IPS-11a (cell line): ENCODE results near the gene ZNF385C.
"Not testable (repeated sequence)": the region's sequence is repeated elsewhere in the genome, so short reads cannot be mapped to it uniquely, and the experiment has no call there.

Source experiments
- H3K4me3 ChIP-seq: one replicate; pipeline ENCODE4 v1.5.1; 2013; ENCODE audit warnings: low read depth, low read length, control low read depth

ZNF385C gene

DNA sequence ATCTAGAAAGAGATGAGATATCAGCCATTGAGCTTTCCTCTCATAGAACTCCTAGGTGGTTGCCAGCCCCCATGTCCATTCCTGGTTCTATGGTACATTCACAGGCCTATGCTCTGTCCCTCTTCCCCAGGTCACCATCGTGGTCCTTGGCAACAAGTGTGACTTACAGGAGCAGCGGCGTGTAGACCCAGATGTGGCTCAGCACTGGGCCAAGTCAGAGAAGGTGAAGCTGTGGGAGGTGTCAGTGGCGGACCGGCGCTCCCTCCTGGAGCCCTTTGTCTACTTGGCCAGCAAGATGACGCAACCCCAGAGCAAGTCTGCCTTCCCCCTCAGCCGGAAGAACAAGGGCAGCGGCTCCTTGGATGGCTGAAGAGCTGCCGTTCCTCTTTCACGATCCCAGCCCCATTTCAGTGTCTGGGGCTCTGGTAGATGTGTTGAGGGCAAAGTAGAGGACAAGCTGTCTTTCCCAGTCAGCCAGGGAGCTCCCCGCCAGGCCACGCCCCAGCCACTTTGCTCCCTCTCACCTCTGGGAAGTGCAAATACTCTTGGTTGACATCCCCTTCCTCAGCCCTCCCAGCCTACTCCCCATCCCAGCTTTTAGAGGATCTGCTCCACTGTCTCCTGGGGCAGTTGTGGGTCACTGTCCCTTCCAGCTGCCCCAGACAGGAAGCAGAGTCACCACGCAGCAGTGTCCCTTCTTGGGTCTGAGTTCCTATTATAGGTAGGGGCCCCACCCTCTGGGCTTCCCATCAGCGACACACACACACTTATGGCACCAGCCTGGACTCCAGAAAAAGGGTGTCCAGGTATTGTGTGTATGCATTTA, 74.5 kb downstream of the ZNF385C start:
- no peak overlapping the region for H3K4me3 ChIP-seq

DNA sequence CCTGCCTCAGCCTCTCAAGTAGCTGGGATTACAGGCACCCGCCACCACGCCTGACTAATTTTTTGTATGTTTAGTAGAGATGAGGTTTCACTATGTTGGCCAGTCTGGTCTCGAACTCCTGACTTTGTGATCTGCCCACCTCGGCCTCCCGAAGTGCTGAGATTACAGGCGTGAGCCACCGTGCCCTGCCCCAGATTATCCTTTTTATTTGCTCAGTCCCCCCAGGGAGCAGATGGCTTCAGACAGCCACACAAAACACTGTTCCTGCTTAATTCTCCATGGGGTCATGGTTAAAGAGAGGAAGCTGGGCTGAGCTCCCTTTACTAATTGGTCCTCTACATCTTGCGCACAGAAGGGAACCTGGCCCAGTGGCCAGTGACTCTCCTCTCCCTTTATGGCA, 77.4 kb downstream of the ZNF385C start:
- H3K4me3 ChIP-seq = peak overlapping the region; percentile 86

DNA sequence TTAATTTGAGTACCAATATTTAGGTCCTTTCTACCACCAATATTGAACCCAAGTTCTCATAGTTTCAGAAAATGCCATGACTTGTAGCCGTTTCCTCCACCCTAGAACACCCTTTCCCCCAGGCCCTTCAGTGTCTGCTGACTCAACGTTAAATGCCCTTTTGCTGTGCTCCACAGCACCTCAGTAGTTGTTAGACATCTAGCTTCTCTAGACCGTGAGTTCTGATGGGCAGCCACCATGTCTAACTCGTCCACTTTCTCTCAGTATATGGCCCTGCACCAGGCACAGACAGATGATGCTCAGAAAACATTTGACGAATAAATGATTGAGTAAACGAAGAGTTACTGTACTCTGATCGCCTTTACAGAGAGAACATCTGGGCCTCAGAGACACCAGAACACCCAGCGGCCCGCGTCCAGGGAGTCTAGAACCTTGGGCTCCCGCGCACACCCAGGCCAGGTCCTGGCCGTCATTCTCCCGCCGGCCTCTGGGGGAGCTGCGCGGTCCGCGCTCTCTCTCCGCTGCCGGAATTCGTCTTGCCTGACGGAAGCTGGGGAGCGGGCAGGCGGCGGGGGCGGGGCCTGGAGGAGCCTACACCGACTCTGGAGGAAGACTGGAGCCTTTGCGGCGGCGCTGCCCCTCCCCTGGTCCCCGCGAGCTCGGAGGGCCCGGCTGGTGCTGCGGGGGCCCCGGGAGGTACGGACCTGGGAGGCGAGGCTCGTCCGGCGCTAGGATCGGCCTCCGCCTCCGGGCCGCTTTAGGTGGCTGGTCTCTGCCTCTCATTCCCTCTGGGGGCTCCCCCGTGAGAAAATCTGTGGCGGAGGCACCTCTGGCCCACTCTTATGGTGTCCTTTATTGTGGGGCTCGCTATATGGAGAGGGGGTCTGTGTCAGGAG, 78.5 kb downstream of the ZNF385C start, which contains the start of gene NKIRAS2:
Gene NKIRAS2, plus strand, starts transcription at position 582 of the 896 bp plus-strand sequence. CDS start 1,488 bp downstream, outside the sequence.
- peak within 1 kb of the TSS; percentile 86 for H3K4me3 ChIP-seq

DNA sequence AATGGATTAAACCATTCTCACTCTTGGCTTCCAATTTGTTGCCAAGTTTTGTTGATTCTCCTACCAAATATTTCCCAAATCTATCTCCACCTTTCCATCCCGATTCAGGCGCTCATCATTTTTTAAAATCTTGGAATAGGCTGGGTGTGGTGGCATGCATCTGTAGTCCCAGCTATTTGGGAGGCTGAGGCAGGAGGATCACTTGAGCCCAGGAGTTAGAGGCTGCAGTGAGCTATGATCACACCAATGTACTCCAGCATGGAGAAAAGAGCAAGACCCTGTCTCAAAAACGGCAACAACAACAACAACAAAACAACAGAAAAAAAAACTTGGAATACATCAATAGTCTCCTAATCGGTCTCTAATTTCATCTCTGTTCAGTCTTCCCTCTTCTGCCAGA, 79.3 kb downstream of the ZNF385C start:
- H3K4me3 ChIP-seq = no peak overlapping the region

DNA sequence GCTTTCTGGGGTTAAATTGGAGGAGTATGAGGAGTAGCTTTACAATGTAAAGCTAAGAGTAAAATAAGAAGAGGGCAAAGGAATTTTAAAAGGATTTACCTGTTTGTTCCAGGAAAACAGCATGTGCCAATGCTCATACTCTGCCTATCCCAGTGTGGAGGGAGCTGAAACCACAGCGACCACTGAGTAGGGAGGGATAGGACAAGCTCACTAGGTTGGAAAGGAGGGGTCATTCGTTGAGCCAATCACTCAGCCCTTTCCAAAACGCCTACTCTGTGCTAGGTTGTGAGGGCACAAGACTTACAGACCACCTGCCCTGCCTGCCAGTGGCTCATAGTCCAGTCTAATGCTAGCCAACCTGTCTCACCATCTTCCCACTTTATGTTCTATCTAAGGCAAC, 79.9 kb downstream of the ZNF385C start:
- peak overlapping the region; percentile 97 for H3K4me3 ChIP-seq

DNA sequence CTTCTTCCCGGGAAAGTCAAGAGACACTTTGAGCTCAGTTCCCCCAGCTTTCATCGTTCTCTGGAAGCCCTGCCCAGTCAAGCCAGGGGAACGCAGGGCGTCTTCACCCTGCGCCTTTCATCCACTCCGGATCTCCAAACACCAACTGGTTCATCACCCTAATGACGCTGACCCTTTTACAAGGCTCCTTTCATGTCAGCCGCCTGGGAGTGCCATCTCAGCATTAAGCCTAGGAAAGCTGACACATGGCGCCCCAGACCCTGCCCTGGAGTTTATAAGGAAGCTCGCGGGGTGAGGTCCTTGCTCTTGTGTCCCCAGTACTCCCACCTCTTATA, 80.4 kb downstream of the ZNF385C start:
- peak overlapping the region; percentile 97 for H3K4me3 ChIP-seq

DNA sequence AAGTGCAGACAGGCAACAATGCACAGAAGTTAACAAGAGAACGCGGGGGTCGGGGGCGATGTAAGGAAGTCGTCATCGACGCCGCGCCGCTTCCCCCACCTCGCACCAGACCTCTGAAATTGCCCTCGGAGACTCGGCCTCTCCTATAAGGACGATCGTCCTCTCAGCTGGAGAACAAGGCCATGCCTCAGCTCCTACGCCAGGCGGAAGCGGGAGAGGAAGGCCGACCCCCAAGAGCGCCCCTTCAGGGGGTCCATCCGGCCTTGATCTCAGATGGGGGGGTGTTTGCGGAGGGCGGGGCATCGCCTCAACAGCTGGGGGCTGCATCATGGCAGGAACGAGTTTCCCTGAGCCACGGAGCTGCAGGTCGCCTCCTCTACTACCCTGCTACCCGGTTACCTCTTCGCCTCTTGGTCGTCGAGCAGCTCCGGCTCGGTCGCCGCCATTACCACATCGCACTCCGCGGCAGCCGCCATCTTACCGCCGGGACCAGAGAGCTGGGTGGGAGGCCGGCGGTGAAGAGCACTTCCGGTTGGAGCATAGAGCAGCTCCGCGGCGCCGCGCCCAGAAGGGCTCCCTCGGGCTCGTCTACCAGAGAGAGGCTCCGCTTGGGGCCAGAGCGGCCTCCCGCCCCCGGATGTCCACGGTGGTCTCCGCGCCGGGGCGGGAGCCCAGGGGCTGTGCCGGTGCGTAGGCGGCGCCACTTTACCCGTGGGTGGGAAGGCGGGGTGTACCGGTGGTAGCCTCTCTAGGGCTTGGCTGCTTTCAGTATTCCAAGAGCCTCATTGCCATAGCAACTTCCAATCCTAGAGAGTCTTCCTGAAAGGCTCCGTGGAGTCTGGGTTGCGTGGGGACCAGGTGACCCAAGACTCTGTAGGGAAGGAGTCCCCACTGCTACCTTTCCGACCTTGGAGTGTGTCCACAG, 81.1 kb downstream of the ZNF385C start, which contains the start of gene DNAJC7:
Gene DNAJC7, minus strand, starts transcription at position 499 of the 925 bp plus-strand sequence. Its CDS starts 23 bp downstream, at position 476.
- peak within 1 kb of the TSS; percentile 97 for H3K4me3 ChIP-seq

DNA sequence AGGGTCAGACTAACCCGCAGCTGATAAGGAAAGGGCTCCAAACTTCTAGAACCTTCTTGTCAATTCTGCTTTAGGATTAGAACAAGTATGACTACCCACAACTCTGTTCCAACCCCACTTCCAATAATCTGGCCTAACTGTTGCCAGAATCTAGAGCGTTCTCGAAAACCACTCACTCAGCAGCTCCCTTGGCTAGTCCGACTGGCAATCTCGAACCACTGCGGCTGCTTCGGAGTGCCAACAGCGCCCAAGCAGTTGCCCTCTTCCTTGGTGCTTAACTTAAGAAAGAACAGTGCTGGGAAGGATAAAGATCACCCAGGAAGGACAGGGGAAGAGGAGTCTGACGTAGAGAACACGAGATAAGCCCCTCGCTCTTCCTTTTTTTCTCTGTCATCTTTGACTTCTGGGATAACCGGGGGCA, 81.9 kb downstream of the ZNF385C start:
- peak overlapping the region; percentile 97 for H3K4me3 ChIP-seq

DNA sequence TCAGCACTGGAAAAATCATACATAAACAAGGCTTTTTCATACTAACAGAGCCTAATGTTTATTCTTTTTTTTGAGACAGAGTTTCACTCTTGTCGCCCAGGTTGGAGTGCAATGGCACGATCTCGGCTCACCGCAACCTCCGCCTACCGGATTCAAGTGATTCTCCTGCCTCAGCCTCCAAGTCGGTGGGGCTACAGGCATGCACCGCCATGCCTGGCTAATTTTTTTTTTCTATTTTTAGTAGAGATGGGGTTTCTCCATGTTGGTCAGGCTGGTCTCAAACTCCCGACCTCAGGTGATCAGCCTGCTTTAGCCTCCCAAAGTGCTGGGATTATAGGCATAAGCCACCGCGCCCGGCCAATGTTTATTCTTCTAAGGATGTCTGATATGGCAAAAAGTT, 84.5 kb downstream of the ZNF385C start:
- not testable (repeated sequence) for H3K4me3 ChIP-seq

DNA sequence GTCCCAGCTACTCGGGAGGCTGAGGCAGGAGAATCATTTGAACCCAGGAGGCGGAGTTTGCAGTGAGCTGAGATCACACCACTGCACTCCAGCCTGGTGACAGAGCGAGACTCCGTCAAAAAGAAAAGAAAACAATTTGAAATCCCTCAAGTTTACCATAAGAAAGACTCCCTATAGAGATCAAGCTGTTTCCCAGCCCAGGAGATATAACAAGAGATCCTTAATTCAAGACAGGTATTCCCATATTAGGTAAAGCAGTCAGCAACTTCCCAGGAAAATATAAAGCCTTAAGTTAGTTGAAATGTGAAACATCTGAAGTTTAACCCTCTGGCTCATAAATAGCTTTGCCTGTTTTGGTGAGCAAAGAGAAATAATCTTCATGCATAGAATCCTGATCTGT, 85.9 kb downstream of the ZNF385C start:
- H3K4me3 ChIP-seq = not testable (repeated sequence)

DNA sequence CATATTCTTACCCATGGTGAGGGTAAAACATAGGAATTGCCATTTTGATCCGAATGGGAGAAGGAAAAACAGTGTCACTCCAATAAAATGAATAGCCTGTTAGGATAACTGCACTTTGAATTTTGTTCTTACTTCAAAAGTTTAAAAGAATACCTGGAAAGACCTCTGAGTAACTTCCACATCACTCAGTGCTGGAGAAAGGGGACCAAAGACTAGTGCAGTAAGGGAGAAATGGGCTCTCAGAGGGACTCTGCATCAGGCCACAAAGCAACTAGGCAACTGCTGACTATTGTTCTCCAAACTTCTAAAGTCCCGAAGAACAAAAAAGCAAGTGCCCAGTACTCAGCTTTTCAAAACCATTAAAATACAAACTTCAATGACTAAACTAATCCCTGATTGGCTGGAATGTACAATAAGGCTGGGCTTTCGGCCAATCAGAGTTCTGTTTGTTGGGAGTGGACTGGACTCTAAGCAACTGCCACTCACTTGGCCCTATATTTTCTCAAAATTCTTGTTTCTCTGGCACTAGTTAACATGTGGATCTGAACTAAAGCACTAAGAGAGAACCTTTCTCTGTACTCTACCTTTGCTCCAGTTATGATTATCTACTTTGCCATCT, 87.3 kb downstream of the ZNF385C start:
- no peak overlapping the region for H3K4me3 ChIP-seq

DNA sequence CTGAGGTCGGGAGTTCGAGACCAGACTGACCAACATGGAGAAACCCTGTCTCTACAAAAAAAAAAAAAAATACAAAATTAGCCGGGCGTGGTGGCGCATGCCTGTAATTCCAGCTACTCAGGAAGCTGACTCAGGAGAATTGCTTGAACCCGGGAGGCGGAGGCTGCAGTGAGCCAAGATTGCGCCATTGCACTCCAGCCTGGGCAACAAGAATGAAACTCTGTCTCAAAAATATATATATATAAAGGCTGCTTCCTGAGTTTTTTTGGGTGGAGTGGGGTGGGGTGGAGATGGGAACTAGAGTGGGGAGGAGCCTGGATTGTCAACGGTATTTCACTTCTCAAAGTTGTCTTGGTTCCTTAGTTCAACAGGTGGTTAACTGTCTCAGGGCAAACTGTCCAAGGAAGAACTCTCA, 88.0 kb downstream of the ZNF385C start:
- H3K4me3 ChIP-seq = not testable (repeated sequence)

DNA sequence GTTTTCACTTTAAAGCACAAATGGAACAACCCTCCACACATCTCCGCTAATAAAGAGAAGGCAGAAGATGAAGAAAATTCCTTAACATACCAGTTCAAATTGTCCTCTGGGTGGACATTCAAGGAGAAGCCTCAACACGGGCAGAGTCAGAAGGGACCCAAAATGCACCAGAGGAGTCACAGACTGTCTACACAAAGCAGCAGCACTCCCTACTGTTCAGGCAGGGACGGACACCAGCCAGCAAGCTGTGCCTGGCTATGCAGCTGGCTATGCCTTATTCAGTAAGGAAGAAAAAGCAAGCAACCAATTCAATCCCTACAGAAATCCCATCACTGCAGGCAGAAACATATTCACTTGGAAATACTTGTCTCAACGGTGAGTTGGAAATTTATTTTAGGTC, 89.1 kb downstream of the ZNF385C start:
- no peak overlapping the region for H3K4me3 ChIP-seq

DNA sequence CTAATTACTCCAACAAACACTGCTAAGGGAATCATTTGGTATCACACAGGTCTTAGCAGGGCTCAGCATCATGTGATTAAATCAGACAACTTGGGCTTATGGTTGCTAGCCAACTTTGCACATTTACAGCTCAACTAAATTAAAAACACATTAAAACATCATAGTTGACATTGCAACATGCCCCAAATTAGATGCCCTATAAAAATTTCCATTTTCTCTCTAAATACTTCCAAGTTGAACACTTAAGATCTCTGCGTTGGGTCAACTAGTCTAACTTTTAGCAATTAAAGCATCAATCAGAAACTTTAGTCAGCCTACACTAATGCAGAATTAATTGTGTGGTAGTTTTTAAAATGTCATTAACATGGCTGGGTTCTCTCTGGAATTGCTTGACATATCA, 93.1 kb downstream of the ZNF385C start:
- H3K4me3 ChIP-seq = no peak overlapping the region

DNA sequence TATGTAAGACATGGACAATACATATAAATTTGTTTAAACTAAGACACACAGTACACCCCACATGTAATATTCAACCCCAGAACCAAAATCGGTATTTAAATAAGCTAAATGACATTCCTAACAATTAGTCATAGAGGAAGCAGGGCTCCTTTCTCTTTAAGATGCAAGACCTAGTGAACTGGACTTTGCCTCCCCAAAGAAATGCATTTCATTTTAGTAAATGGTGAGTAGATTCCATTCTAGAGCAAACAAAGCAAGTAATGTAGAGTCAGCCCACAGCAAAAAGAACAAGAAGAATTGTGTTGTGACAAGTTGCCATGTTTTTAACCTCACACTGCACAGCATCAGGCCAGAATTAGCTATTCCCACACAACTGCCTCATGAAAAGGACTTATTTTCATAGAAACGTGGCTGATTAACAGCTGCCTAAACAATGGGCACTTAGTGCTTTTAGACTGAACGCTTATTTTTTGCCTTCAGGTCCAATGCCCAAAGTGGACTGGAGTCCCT, 95.4 kb downstream of the ZNF385C start:
- H3K4me3 ChIP-seq = no peak overlapping the region

DNA sequence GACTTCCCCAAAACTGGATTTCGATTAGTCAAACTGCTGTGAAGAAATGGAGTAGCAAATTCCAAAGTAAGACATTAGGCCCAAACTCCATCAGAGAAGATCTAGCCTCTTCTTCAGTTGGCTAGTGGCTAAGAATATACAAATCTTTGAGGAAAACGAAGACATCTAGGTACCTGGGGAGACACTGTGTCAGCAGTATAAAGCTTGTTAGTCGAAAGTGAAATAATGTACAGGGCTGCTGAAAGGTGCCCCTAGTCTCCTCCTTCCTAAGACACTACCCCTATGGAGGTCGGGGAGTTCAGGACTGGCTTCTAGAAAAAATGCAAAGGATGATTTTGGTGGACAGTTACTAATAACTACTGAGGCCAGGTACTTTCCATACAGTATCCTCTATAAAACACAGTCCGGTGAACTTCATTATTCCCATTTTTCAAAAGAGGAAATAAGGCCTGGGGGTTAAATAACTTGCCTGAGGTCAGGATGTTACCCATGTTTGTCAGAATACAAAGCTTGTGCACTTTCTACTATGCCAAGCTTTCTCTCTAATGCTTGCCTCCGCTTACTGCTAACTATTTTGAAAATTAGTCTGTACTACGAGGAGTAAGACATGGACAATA, 96.0 kb downstream of the ZNF385C start:
- no peak overlapping the region for H3K4me3 ChIP-seq

DNA sequence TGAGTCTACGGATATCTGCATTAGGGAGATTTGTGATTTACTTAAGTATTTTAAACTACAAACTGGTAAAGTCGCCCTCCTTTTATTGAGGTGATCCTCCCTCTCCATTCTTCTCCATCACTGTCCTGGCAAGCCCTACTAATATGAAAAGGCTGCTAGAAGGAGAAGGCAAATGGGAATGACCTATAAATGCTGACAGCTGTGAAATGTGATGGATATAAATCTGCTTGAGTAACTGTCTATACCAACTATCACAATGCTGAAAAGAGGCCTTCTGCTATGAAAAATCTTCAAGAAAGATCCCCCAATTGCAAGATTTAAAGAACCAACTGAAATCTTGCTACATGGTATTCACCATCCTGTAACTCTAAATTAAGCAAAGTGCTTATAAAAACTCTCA, 96.5 kb downstream of the ZNF385C start:
- H3K4me3 ChIP-seq = no peak overlapping the region

DNA sequence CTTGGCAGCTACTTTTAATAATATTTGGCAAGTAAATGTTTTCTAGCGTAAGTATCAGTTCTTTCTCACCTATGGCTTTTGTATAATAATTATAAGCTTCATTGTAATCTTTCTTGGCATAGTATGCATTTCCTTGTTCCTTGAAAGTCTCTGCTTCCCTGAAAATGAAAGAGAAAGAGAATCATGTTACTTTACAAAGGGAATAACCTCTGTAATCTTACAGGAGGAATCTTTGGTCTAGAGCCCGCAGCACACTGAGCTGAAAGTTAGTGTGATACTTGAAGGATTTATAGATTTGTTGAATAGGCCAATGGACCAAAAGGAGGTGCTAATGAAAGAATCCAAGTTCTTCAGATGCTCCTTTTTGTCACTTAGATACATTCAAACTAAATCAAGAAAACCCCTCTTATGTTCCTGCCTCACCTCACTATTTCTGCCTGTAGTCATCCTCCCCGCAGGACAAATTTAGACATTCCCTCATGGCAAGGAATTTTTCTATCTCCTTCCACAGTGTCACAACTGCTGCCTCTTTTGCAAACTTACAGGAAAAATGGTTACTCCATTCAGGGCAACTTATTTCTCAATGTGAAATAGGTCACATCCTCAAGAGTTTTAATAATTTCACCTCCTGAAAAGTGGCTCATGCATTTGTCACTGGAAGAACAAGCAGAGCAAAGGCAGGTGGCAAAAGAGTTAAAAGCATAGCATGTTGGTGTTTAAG, 97.7 kb downstream of the ZNF385C start:
- no peak overlapping the region for H3K4me3 ChIP-seq

DNA sequence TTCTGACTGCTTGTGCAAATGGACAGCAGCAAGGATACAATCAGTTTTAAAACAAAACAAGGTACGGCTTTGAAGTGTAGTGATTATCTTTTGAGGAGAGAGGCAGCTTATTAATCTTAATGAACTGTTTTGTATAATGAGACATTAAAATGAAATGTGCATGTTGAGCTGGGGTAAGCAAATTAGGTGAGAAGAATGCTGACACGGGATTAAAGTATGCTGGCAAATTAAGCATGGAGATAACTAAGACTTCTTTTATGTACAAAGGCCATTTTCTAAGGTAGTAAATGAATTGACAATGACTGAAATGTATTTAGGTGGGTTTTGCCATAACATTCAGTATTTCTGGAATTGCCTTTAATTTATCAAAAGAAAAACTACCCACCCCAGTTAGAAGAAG, 99.8 kb downstream of the ZNF385C start:
- H3K4me3 ChIP-seq = no peak overlapping the region
